ENCODE results near the gene PPP4C.
"Not testable (repeated sequence)": the region's sequence is repeated elsewhere in the genome, so short reads cannot be mapped to it uniquely, and the experiment has no call there.

The PPP4C gene

GRCh38 chr16:30092373-30093010 is 16.7 kb downstream of the PPP4C start:
- peak overlapping the region; percentile 39 to 51 (median 45) for H3K4me3 ChIP-seq
- peak overlapping the region in 20 of 21 experiments; percentile 70 to 93 (median 84) for H3K27ac ChIP-seq

DNA sequence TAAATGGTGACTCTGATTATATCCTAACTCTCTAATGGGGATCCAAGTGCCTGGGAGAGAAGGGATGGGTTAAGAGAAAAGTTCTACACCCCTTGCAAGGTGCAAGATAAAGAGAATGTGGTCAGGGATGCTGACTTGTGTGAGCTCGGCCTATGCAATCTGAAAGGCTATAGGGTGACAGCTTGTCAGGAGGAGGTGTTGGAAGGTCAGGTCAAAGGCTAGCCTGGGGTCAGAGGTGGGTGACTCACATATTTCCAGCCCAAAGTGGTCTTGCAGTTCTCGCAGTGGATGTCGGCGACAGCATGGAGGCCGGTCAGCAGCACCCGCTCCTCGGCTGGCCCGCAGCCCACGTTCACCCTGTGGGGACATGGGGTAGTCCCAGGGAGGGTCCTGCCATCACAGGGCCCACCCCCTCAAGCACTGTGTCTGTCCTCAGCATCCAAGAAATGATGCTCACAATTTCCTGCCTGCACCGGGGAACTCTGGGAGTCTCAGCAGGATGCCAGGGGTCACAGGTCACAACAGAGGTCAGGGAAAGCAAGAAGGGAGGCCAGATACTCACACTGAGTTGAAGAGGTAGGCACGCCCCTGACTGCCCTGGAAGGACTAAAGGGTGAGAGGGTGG is 18.9 kb downstream of the PPP4C start:
- H3K4me3 ChIP-seq: peak overlapping the region; percentile 40 to 80 (median 61)
- peak overlapping the region; percentile 62 to 98 (median 92) for H3K27ac ChIP-seq

GRCh38 chr16:30095166-30096078 is 19.6 kb downstream of the PPP4C start:
- peak overlapping the region; percentile 62 to 98 (median 92) for H3K27ac ChIP-seq
- peak overlapping the region; percentile 40 to 80 (median 61) for H3K4me3 ChIP-seq

DNA sequence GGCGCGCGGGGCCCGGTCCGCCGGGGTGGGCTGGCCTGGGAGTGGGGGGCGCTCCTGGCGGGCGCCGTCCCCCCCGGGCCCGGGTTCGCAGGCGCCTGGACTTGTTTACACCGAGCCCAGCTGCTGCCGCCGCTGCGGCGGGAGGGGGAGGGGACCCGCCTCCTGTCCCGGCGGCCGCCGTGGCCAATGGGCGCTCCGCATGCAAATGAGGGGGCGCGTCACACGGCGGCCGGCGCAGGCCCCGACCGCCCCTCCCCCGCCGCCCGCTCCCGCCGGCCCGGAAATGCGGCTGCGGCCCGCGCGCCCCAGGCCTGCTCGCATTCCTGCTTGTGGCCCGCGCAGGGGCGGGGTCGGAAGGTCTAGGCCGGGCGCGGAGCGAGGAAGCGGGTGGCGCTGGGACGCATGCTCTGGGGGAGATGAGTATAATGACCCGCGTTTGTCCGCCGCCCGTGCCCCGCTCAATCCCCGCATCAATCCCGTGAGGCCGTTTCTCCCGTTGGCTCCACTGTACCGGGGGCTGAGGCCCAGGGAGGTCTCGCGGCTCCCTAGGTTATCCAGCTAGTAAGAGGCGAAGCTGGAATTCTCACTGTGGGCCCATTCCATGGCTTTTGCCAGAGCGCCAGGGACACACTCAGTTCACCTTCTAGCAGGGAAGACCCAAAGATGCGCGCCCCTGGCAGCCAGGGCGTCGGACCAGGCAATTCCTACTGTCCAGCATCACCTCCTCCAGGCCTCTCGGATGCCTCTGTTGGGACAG is 20.5 kb downstream of the PPP4C start, which contains the start of gene YPEL3:
TSS of gene YPEL3 (minus strand) at position 109 of the 757 bp plus-strand sequence. CDS start 731 bp downstream, outside the sequence.
- peak within 1 kb of the TSS; percentile 62 to 98 (median 92) for H3K27ac ChIP-seq
- peak within 1 kb of the TSS; percentile 40 to 80 (median 61) for H3K4me3 ChIP-seq

GRCh38 chr16:30096862-30097563 is 21.2 kb downstream of the PPP4C start:
- peak overlapping the region in 5 of 7 experiments; percentile 40 to 80 (median 61) for H3K4me3 ChIP-seq
- peak overlapping the region in 20 of 21 experiments; percentile 79 to 98 (median 92) for H3K27ac ChIP-seq

GRCh38 chr16:30104090-30104489 is 28.3 kb downstream of the PPP4C start:
- no peak overlapping the region for H3K4me3 ChIP-seq
- H3K27ac ChIP-seq: peak overlapping the region in 1 of 21 experiments; percentile 17

- Histone ChIP-seq H3K4me3 (no peak overlapping the region), H3K27ac (peak overlapping the region in 1 of 21 experiments; percentile 17)
Measured at GRCh38 chr16:30104492-30104891, 28.7 kb downstream of the PPP4C start.

- H3K27ac ChIP-seq: no peak overlapping the region
- no peak overlapping the region for H3K4me3 ChIP-seq
Measured at GRCh38 chr16:30108059-30108850, 32.5 kb downstream of the PPP4C start.

- Histone ChIP-seq H3K4me3 (no peak overlapping the region), H3K27ac (no peak overlapping the region)
Measured at GRCh38 chr16:30110661-30111060, 34.9 kb downstream of the PPP4C start.

DNA sequence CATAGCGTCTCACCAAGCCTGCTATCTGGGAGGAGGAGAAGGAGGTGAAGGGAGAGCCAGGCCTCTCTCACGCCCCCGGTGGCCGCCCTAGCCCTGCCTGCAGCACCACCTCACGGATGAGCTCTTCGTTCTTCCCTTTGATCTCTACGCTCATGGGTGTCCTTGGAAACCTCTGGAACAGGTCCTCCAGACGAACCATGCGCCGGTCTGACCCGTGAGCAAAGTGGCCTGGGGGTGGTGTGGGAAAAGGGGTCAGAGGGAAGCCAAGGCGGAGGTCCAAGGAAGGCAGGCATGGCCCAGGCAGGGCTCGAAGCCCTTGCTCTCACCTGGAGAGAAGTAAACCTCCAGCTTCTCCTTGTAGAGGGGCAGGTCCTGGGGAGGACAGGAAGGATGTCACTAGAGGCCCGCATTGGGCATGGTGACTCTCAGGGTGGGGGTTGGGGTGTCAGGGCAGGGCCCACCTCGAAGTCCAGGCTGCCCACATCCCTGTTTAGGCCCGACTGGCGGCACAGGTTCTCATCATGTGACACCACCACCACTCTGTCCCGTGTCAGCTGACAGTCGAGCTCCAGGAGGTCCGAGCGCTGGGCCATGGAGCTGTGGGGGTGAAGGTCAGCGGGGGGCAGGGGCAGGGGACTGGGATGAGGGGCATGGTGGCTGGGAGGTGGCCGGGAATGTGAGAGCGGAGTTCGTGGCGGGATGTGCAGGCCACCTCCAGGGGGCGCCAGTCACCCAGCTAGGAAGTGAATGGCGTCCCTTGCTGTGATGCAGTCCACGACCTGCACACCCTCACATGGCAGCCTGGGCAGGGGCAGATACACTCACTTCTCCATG is 36.6 kb downstream of the PPP4C start:
- Histone ChIP-seq H3K27ac (peak overlapping the region in 2 of 21 experiments; percentile 10 to 40), H3K4me3 (no peak overlapping the region)

GRCh38 chr16:30113031-30113710 is 37.4 kb downstream of the PPP4C start, which contains the start of gene GDPD3:
TSS of gene GDPD3 (minus strand) at chr16:30113537. CDS start at chr16:30113478, 59 bp downstream.
- H3K27ac ChIP-seq: peak within 1 kb of the TSS in 17 of 21 experiments; percentile 3 to 59 (median 34)

GRCh38 chr16:30113711-30114333 is 38.0 kb downstream of the PPP4C start:
- H3K4me3 ChIP-seq: no peak overlapping the region
- peak overlapping the region in 16 of 21 experiments; percentile 3 to 59 (median 35) for H3K27ac ChIP-seq

More at GRCh38 chr16:30113031-30113710, 37.4 kb downstream of the PPP4C start, which contains the start of gene GDPD3:
- H3K4me3 ChIP-seq: no peak within 1 kb of the TSS

GRCh38 chr16:30114411-30114810 is 38.6 kb downstream of the PPP4C start:
- Histone ChIP-seq H3K27ac (peak overlapping the region in 16 of 21 experiments; percentile 3 to 59 (median 25)), H3K4me3 (no peak overlapping the region)

DNA sequence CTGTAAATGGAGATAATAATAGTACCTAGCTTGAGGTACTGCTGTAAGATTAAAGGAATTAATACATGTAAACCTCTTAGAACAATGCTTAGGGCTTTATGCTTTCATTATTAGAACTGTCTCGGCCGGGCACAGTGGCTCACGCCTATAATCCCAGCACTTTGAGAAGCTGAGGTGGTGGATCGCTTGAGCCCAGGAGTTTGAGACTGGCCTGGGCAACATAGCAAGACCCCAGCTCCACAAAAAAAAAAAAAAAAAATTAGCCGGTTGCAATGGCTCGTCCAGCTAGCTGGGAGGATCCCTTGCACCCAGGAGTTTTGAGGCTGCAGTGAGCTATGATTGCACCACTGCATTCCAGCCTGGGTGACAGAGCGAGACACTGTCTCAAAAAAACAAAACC is 39.0 kb downstream of the PPP4C start:
- H3K27ac ChIP-seq: peak overlapping the region in 9 of 21 experiments; percentile 4 to 59 (median 31)
- not testable (repeated sequence) for H3K4me3 ChIP-seq

- H3K4me3 ChIP-seq: no peak overlapping the region
- H3K27ac ChIP-seq: peak overlapping the region in 4 of 21 experiments; percentile 21 to 59 (median 41)
Measured at GRCh38 chr16:30115238-30115637, 39.4 kb downstream of the PPP4C start.

Data from skin epidermis (tissue), 12 donors.